HS-5 (cell line): Measurements from ENCODE around the gene QSOX1.

ENCODE experiments used
- DNase-seq: peaks from one replicate; pipeline ENCODE4 v3.0.0-alpha.2; 2012; ENCODE audit warnings: low read depth

QSOX1 gene

GRCh38 chr1:180215856-180216625, 61.4 kb downstream of the QSOX1 start:
- no peak for DNase-seq

GRCh38 chr1:180217006-180217405, 62.3 kb downstream of the QSOX1 start:
- no peak for DNase-seq

GRCh38 chr1:180218806-180219765, 64.4 kb downstream of the QSOX1 start:
- DNase-seq = no peak

- no peak for DNase-seq
These were observed 65.1 kb downstream of the QSOX1 start for GRCh38 chr1:180219776-180220175.

DNA sequence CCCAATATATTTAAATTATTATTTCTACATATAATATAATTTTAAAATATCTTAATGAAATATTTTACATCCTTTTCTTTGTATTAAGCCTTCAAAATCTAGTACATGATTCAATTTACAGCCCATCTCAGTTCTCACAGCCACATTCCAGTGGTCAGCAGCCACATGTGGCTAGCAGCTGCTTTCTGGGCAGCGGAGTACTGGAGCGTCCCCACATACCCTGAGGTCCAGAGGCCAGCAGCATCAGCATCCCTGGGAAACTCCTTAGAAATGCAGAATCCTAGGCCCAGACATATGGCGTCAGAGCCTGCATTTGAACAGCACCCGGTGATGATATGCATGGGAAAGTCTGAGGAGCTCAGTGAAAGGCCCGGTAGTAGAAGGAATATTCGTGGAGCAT, 66.8 kb downstream of the QSOX1 start:
- no peak for DNase-seq

GRCh38 chr1:180224902-180225301, 70.2 kb downstream of the QSOX1 start:
- DNase-seq = no peak

- no peak for DNase-seq
These were observed 70.7 kb downstream of the QSOX1 start for GRCh38 chr1:180225403-180225802.

DNA sequence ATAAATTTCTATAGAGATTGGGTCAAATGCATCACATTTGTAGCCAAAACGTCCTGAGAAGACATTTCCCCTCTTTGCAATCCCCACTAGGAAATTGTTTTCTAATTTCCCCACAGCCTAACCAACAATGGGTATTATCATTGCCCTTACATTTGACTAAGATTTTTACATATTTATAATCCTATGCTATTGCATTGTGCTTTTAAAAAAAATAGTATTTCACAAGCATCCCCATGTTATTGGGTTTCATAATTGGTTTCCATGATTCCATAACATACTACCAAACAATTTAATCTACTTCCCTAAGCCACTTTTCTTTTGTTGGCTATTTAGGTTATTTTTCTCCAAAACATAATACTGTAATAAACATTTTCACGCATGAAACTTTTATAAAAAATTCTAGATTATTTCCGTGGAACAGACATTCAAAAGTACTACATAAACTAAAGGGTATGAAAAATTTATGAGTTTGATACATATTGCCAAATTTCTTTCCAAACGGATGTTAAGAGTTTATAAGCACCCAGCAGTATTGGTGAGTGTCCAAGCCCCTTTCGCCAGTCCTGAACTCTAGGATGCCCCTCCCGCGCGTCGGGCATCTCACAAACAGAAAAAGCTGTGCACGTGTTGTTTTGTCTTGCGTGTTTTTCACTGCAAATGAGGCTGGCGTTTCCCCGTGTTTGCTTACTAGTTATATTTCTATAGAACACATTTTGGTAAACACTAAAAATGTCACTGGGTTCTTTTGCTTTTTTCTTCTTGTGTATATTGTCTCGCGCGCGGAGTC, 73.4 kb downstream of the QSOX1 start:
- DNase-seq = no peak

DNA sequence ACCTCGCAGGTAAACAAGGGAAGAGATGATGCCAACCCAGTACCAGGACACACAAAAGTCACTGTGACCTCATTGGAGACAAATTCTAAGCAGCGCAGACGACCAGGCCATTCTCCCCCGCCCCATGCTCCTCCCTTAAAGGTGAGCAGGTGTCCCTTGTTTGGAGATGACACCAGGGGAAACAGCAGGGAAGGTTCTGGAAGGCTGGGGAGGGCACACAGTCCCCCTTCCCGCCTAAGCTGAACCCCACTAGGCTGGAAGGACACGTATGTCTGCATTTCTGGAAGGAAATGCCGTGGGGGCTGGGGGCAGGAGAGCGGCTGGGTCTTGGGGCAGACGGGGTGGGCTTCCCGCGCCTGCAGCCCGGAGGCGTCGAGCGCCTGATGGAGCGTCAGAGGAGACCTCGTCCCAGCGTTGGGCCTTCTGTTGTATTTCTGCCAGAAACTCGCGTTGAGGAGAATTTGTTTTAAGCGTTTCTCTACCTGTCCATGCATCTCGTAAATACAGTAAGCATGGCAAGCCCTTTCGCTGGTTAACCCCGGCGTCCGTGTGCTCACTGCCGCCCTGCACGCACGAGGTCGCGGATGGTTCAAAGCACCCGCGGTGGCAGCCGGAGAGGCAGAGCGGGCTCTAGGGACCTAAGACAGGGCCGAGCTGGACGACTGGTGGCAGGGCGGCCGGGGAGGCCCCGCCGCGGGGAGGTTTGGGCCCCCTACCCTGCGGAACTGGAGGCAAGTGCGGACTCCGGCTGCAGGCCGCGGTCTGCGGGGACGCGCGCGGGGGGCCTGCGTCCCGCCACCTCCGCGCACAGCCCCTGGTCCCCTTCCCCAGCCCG, 74.2 kb downstream of the QSOX1 start:
- no peak for DNase-seq

- DNase-seq = no peak
These were observed 75.1 kb downstream of the QSOX1 start, which contains the start of gene LHX4 for GRCh38 chr1:180229483-180230415. TSS of gene LHX4 (plus strand) at chr1:180230264. CDS start at chr1:180230530, 266 bp downstream.

DNA sequence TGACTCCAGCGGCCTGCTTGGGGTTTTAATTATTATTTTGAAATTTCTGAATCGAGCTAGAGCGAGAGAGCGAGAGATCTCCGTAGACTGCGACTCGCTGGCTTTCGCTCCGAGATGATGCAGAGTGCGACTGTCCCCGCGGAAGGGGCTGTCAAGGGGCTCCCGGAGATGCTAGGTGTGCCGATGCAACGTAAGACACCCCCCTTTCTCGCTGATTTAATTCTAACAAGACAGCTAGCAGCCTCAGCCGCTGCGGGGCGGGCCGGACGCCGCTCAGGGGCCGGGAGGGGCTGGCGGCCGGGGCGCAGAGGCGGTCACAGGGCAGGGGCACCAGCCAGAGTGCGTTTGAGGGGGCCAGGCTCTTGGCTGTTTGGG, 75.7 kb downstream of the QSOX1 start:
- no peak for DNase-seq

DNA sequence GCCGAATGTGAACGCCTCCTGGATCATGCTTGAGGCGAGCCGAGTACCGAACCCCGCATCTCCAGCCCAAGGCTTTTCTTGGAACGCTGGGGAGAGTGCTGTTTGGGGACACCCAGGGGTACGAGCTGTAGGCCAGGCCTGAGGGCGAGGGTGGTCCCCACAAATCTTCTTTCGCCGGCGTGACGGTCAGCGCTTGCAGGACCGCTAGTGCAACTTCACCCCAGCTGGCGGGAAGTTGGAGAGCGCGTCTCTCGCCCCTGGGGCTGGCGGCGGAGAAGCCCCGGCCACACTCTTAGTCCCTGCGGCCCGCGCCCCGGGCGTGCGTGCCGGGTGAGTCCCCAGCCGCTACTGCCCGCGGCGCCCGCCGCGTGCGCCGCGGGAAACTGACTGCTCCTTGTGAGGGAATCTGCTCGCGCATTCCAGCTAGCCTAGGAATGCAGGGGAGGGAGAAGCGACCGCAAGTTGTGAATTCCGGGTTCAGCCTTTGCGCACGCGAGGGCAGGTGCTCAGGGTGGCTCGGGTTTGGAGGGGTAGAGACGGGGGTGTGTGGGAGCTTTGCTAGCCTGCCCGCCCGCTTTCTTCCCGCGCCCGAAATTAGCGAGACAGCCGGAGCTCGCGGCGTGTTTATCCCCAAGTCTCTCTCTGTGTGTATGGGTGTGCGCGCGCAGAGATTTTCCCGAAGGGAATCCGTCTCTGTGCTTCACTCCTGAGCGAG, 76.3 kb downstream of the QSOX1 start:
- peak; percentile 26 for DNase-seq

- no peak for DNase-seq
These were observed 76.8 kb downstream of the QSOX1 start for GRCh38 chr1:180231506-180231921.

- no peak for DNase-seq
These were observed 77.3 kb downstream of the QSOX1 start for GRCh38 chr1:180231936-180232335.

DNA sequence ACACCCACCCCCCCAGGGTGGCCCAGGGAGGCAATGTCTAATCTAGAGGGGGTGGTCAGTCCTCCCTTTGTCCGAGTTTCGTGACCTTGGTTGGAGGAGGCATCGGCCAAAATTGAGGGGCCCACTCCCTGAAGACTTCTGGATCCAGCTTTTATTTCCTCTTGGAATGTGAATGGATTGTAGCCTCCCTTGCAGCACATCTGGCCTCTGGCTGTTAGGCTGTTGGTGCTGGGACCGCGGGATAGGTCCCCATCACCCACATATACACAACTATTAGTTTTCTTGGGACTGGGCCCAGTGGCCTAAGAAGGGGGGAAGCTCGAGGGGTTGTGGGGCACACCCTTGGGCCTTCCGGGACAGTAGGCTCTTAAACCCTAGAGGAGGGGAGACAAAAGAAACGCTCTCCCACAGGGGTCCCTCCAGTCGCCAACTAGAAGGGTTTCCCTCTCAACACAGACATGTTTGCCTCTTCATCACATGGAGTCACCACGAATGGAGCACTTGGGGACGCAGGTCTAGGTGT, 77.9 kb downstream of the QSOX1 start:
- DNase-seq = no peak

GRCh38 chr1:180233191-180234011, 78.7 kb downstream of the QSOX1 start:
- no peak for DNase-seq

DNA sequence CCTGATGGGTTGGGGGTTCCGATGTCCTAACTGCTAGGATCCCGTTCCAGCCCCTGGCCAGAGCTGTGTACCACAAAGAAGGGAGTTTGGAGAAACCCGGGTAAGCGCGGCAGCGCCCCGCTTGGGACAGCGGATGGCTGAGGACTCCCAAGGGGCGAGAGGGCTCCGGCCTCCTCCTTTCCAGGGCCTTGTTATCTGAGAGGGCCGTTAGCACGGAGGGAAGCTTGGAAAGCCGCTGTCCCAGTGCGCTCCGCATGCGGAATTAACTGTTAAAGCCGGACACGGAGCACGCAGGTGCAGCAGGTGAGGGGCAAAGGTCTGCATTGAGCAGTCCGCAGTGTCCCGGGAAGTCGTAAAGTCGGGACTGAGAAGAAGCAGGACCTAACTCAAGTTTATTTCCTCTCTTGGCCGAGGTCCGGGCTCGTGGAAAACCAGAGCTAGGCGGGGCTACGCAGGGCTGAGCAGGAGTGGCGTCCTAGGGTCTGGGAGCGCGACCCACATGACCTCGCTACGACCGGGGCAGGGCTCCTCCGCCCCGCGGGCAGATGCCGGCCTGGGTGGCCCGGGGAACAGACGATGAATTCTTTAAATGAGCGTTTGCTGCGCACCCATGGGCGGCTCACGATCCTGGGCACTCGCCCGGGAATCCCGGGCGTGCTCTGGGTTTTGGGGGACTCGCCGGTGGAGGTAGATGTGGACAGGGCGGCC, 79.9 kb downstream of the QSOX1 start:
- DNase-seq = no peak

- DNase-seq = no peak
These were observed 80.4 kb downstream of the QSOX1 start for GRCh38 chr1:180235077-180235501.
